Lung (tissue), 12 donors: ENCODE results near the gene CRY1. TPM values are rescaled to one million over a fixed set of nuclear protein-coding genes. Genes with fewer than 3 reads are reported as not detected.

ENCODE experiments used
- ATAC-seq: fragments of 200-7000 bp; cut with Tn5 transposase; one replicate; pipeline ENCODE4 v1.9.1; 2020; ENCODE audit warnings: moderate number of reproducible peaks; ENCODE audit not compliant: insufficient read depth, low FRiP score
- DNase-seq, 3 donors: peaks; one replicate each; pipeline ENCODE4 v3.0.0-alpha.2; 2013 to 2017
- H3K27ac ChIP-seq, 2 donors: one replicate each; pipeline ENCODE4 v1.5.1; 2013; ENCODE audit warnings: mild to moderate bottlenecking in 2 of 2, moderate library complexity in 2 of 2, control low read depth in 1 of 2, inconsistent platforms in 1 of 2, low read depth in 1 of 2, low read length in 1 of 2
- H3K27me3 ChIP-seq, 3 donors: one replicate each; pipeline ENCODE4 v1.5.1; 2013; ENCODE audit warnings: low read length in 2 of 3; ENCODE audit not compliant: control insufficient read depth in 3 of 3, insufficient read depth in 3 of 3
- H3K36me3 ChIP-seq, 4 donors: one replicate each; pipeline ENCODE4 v1.5.1; 2013; ENCODE audit warnings: low read length in 4 of 4, mild to moderate bottlenecking in 1 of 4, moderate library complexity in 1 of 4; ENCODE audit not compliant: control insufficient read depth in 4 of 4, insufficient read depth in 4 of 4
- H3K4me1 ChIP-seq, 5 donors: one replicate each; pipeline ENCODE4 v1.5.1; 2013; ENCODE audit warnings: low read length in 5 of 5, mild to moderate bottlenecking in 2 of 5, moderate library complexity in 1 of 5; ENCODE audit not compliant: control insufficient read depth in 5 of 5, insufficient read depth in 5 of 5
- H3K4me3 ChIP-seq: one replicate; pipeline ENCODE4 v1.5.1; 2013; ENCODE audit warnings: mild to moderate bottlenecking, control low read depth, moderate library complexity
- H3K9ac ChIP-seq, 2 donors: one replicate each; pipeline ENCODE4 v1.5.1; 2013; ENCODE audit warnings: low read length in 2 of 2, control low read depth in 1 of 2; ENCODE audit not compliant: insufficient read depth in 1 of 2
- H3K9me3 ChIP-seq, 4 donors: one replicate each; pipeline ENCODE4 v1.5.1; 2013; ENCODE audit warnings: low read length in 3 of 4, mild to moderate bottlenecking in 1 of 4, moderate library complexity in 1 of 4; ENCODE audit not compliant: control insufficient read depth in 4 of 4, insufficient read depth in 3 of 4
- CTCF ChIP-seq: IDR thresholded peaks from 2 replicates; pipeline ENCODE4 v1.5.1; 2012; ENCODE audit warnings: mild to moderate bottlenecking; ENCODE audit errors: control extremely low read depth, extremely low read depth
- WGBS, 2 donors: extraction: QIAGEN DNeasy Blood & Tissue Kit; methylation state at CpG; one replicate each; pipeline ENCODE4 v1.1.7; 2013; 5-methylcytosine and 5-hydroxymethylcytosine counted together
- polyA plus RNA-seq, 2 donors: library from polyadenylated mRNA; stranded (reverse); fragments of 200-250 nt; gene quantifications; one replicate each; pipeline ENCODE4 v1.2.1, GENCODE V29; 2013
- total RNA-seq, 2 donors: library from RNA; depleted of rRNA in 1 of 2; stranded (reverse); fragments of >200 nt in 1 of 2; gene quantifications; one replicate each; pipeline ENCODE4 v1.2.1, GENCODE V29; 2014 to 2021
- donor health status: control.
- donor health status: control.
- donor health status: Bipolar disorder and iron deficiency.
- donor health status: healthy.
- donor health status: DM: yes; HTN: yes; CAD: no.

Gene CRY1
- total and polyA plus RNA-seq, 4 donors: 5.6 to 37.2 (median 17.9) TPM

- ATAC-seq (no peak), DNase-seq (no peak)
- peaks cover 0 to 16% (median 8%) of the 10 kb centered on the region in 5 donors for H3K4me1 ChIP-seq
- H3K27ac ChIP-seq: no peak overlapping the region
- no peaks in the 10 kb centered on the region for H3K9me3 ChIP-seq
- H3K9ac ChIP-seq: no peak overlapping the region
- H3K27me3 ChIP-seq: no peaks in the 10 kb centered on the region
- no peak for TF ChIP-seq CTCF
- H3K36me3 ChIP-seq: peaks cover 0 to 12% (median 3%) of the 10 kb centered on the region in 4 donors
- WGBS, 2 donors: 84 to 93% methylated on average over 3 of the region's 3 CpGs
- H3K4me3 ChIP-seq: no peak overlapping the region
These were observed 132.9 kb downstream of the CRY1 start for GRCh38 chr12:106960443-106960842.

- Histone ChIP-seq H3K36me3 (peaks cover 0 to 7% (median 1%) of the 10 kb centered on the region in 4 donors), H3K4me3 (no peak overlapping the region), H3K27ac (peak overlapping the region in 1 of 2 donors; percentile 25), H3K9me3 (no peaks in the 10 kb centered on the region), H3K4me1 (peaks cover 0 to 25% (median 8%) of the 10 kb centered on the region in 5 donors), H3K27me3 (no peaks in the 10 kb centered on the region), H3K9ac (peak overlapping the region in 1 of 2 donors; percentile 98)
- DNase-seq (peak in 2 of 3 donors; percentile 27 to 47), ATAC-seq (no peak)
- 18 to 23% methylated on average over 1 of the region's 1 CpG for WGBS, 2 donors
- TF ChIP-seq CTCF: no peak
These were observed 135.8 kb downstream of the CRY1 start for GRCh38 chr12:106957583-106957982.

- no peaks in the 10 kb centered on the region for H3K27me3 ChIP-seq
- no peak for TF ChIP-seq CTCF
- H3K9me3 ChIP-seq: no peaks in the 10 kb centered on the region
- peaks cover 0 to 7% (median 0%) of the 10 kb centered on the region in 4 donors for H3K36me3 ChIP-seq
- peak overlapping the region; percentile 98 for H3K4me3 ChIP-seq
- ATAC-seq (no peak), DNase-seq (peak; percentile 87 to 89 (median 87))
- peak overlapping the region; percentile 99 to 100 for H3K27ac ChIP-seq
- H3K9ac ChIP-seq: peak overlapping the region; percentile 87 to 98
- WGBS, 2 donors: 0 to 1% methylated on average over 27 to 34 of the region's 34 CpGs
- H3K4me1 ChIP-seq: peaks cover 0 to 25% (median 5%) of the 10 kb centered on the region in 5 donors
These were observed 137.2 kb downstream of the CRY1 start for GRCh38 chr12:106956048-106956578.
